HCT116 (cell line): ENCODE measurements around the gene TNFRSF6B. TPM values are rescaled to one million over a fixed set of nuclear protein-coding genes. Genes with fewer than 3 reads are reported as not detected.

ENCODE experiments used
- ATAC-seq: fragments of 200-7000 bp; cut with Tn5 transposase; 2 replicates; pipeline ENCODE4 v1.9.1; 2020; ENCODE audit warnings: mild to moderate bottlenecking, moderate library complexity
- BruUV-seq: library from RNA; stranded (reverse); fragments of 400-500 nt; replicated peaks from 2 replicates; lab custom pipeline; 2021; lab: Mats Ljungman, UMichigan
- CTCF ChIA-PET: fragments of 300-600 bp; sonication (Branson Sonifier 250); formaldehyde crosslinking; loops from one replicate; lab custom pipeline; 2021; ENCODE audit warnings: antibody characterized with exemption; lab: Charles Lee
- POLR2A ChIA-PET: fragments of 300-600, 350-600 bp; sonication (Branson Sonifier 250); formaldehyde crosslinking; loops from one replicate; lab custom pipeline; 2021; ENCODE audit warnings: antibody characterized with exemption; lab: Charles Lee
- RAD21 ChIA-PET, 2 experiments: fragments of 300-600 bp; sonication (Branson Sonifier 250); formaldehyde crosslinking; loops; one replicate each; lab custom pipeline; 2023; ENCODE audit warnings: low total read pairs in 2 of 2; ENCODE audit not compliant: uncharacterized antibody in 2 of 2, unreplicated experiment in 2 of 2, low non-redundant PET in 1 of 2; lab: Charles Lee
- DNase-seq: peaks from one replicate; pipeline ENCODE4 v3.0.0-alpha.2; 2010; ENCODE audit warnings: low read depth, low spot score
- H2AFZ ChIP-seq: fragments of 200-600 bp; shearing (Covaris generic), sonication (generic); 2 replicates; pipeline ENCODE4 v1.6.1; 2017; ENCODE audit warnings: low read depth, mixed run types, mixed read lengths, antibody characterized with exemption, low read length; ENCODE audit not compliant: poor library complexity, severe bottlenecking
- H3K27ac ChIP-seq: 2 replicates; pipeline ENCODE4 v1.5.1; 2012; ENCODE audit warnings: low read depth, low read length
- H3K27me3 ChIP-seq: fragments of 200-600 bp; sonication (generic); 2 replicates; pipeline ENCODE4 v1.6.1; 2016; ENCODE audit warnings: mixed run types, low read length, mixed read lengths; ENCODE audit not compliant: insufficient read depth
- H3K36me3 ChIP-seq, 2 experiments: fragments of 200-500 bp in 1 of 2; fragments of 200-600 bp in 1 of 2; sonication (Bioruptor generic) in 1 of 2; sonication (generic) in 1 of 2; 2 replicates each; pipeline versions ENCODE4 v1.5.1 to v1.6.1; 2014 to 2016; ENCODE audit warnings: low read length in 2 of 2, inconsistent platforms in 1 of 2, mixed read lengths in 1 of 2, mixed run types in 1 of 2; ENCODE audit not compliant: insufficient read depth in 2 of 2, control insufficient read depth in 1 of 2
- H3K4me1 ChIP-seq, 2 experiments: fragments of 200-600 bp in 1 of 2; sonication (generic) in 1 of 2; 2 replicates each; pipeline versions ENCODE4 v1.5.1 to v1.6.1; 2012 to 2017; ENCODE audit warnings: low read length in 2 of 2, inconsistent platforms in 1 of 2, mild to moderate bottlenecking in 1 of 2, mixed read lengths in 1 of 2, mixed run types in 1 of 2, moderate library complexity in 1 of 2; ENCODE audit not compliant: insufficient read depth in 2 of 2, control insufficient read depth in 1 of 2
- H3K4me2 ChIP-seq: fragments of 200-600 bp; sonication (generic); 2 replicates; pipeline ENCODE4 v1.6.1; 2017; ENCODE audit warnings: mixed run types, low read length, mixed read lengths
- H3K4me3 ChIP-seq, 2 experiments: fragments of 200-600 bp in 1 of 2; sonication (generic) in 1 of 2; replicated peaks in 1 of 2; 2 replicates each; pipeline ENCODE4 v1.5.1; 2011 to 2016; ENCODE audit warnings: low read length in 2 of 2, control low read depth in 1 of 2, low read depth in 1 of 2, mild to moderate bottlenecking in 1 of 2, mixed read lengths in 1 of 2, mixed run types in 1 of 2
- H3K79me2 ChIP-seq: fragments of 200-600 bp; sonication (generic); 2 replicates; pipeline ENCODE4 v1.6.1; 2017; ENCODE audit warnings: mild to moderate bottlenecking, mixed run types, low read length, moderate library complexity, mixed read lengths; ENCODE audit not compliant: insufficient read depth
- H3K9ac ChIP-seq: fragments of 200-600 bp; sonication (generic); 2 replicates; pipeline ENCODE4 v1.6.1; 2016; ENCODE audit warnings: low read length, mixed read lengths
- H3K9me2 ChIP-seq: fragments of 200-600 bp; sonication (generic), shearing (Covaris generic); 2 replicates; pipeline ENCODE4 v1.6.1; 2017; ENCODE audit warnings: mixed run types, mild to moderate bottlenecking, moderate library complexity; ENCODE audit not compliant: insufficient read depth
- H3K9me3 ChIP-seq, 2 experiments: fragments of 200-500 bp in 1 of 2; fragments of 200-600 bp in 1 of 2; sonication (Bioruptor generic) in 1 of 2; sonication (generic) in 1 of 2; 2 replicates each; pipeline ENCODE4 v1.6.1; 2014 to 2017; ENCODE audit warnings: low read length in 2 of 2, mixed read lengths in 2 of 2, inconsistent platforms in 1 of 2, low read depth in 1 of 2, mild to moderate bottlenecking in 1 of 2, mixed run types in 1 of 2, moderate library complexity in 1 of 2; ENCODE audit not compliant: control insufficient read depth in 1 of 2, insufficient read depth in 1 of 2
- H4K20me1 ChIP-seq: fragments of 200-600 bp; sonication (generic), shearing (Covaris generic); 2 replicates; pipeline ENCODE4 v1.6.1; 2017; ENCODE audit warnings: mixed run types, mild to moderate bottlenecking, moderate library complexity; ENCODE audit not compliant: insufficient read depth
- ATF3 ChIP-seq: IDR thresholded peaks from 2 replicates; pipeline ENCODE4 v1.6.1; 2012
- CEBPB ChIP-seq: IDR thresholded peaks from 2 replicates; pipeline ENCODE4 v1.6.1; 2012; ENCODE audit warnings: low read depth
- CTCF ChIP-seq, 3 experiments: fragments of 200-600 bp in 1 of 3; sonication (generic) in 1 of 3; IDR thresholded peaks in 2 of 3; conservative IDR thresholded peaks in 1 of 3; 2 replicates each; pipeline ENCODE4 v1.5.1; 2012 to 2017; ENCODE audit warnings: low read depth in 2 of 3, low read length in 2 of 3, antibody characterized with exemption in 1 of 3, borderline replicate concordance in 1 of 3, control low read depth in 1 of 3, mild to moderate bottlenecking in 1 of 3, mixed read lengths in 1 of 3, mixed run types in 1 of 3, moderate library complexity in 1 of 3; ENCODE audit not compliant: insufficient read depth in 1 of 3
- EGR1 ChIP-seq: IDR thresholded peaks from 2 replicates; pipeline ENCODE4 v1.6.1; 2012; ENCODE audit warnings: low read depth
- FOSL1 ChIP-seq: IDR thresholded peaks from 2 replicates; pipeline ENCODE4 v1.6.1; 2012; ENCODE audit warnings: low read depth
- JUND ChIP-seq: IDR thresholded peaks from 2 replicates; pipeline ENCODE4 v1.6.1; 2012
- MAX ChIP-seq: IDR thresholded peaks from 2 replicates; pipeline ENCODE4 v1.6.1; 2012
- POLR2AphosphoS5 ChIP-seq: IDR thresholded peaks from 2 replicates; pipeline ENCODE4 v1.6.1; 2011; ENCODE audit warnings: mild to moderate bottlenecking, low read depth, low read length, moderate library complexity
- SIN3A ChIP-seq: IDR thresholded peaks from 2 replicates; pipeline ENCODE4 v1.6.1; 2012; ENCODE audit warnings: low read depth
- SRF ChIP-seq: IDR thresholded peaks from 2 replicates; pipeline ENCODE4 v1.6.1; 2012; ENCODE audit warnings: low read depth
- TCF7L2 ChIP-seq: IDR thresholded peaks from 2 replicates; pipeline ENCODE4 v1.7.0; 2011; ENCODE audit warnings: borderline replicate concordance, inconsistent platforms; ENCODE audit not compliant: insufficient read depth, insufficient read length; ENCODE audit errors: extremely low read depth
- ZBTB33 ChIP-seq: IDR thresholded peaks from 2 replicates; pipeline ENCODE4 v1.6.1; 2011; ENCODE audit warnings: mild to moderate bottlenecking, low read length, moderate library complexity; ENCODE audit not compliant: insufficient replicate concordance; ENCODE audit errors: extremely low read depth
- ZFX ChIP-seq: fragments of 450-650 bp; IDR thresholded peaks from 2 replicates; pipeline ENCODE4 v1.6.1; 2017
- ZNF274 ChIP-seq: fragments of 200-500 bp; sonication (Bioruptor generic); IDR thresholded peaks from 2 replicates; pipeline ENCODE4 v1.6.1; 2014; ENCODE audit warnings: mild to moderate bottlenecking, low read depth, low read length, inconsistent platforms
- intact Hi-C: fragments of 100-400 bp; cut with micrococcal nuclease; formaldehyde crosslinking; loops from 2 replicates; pipeline ENCODE4 v1.10.0; 2022
- total RNA-seq: library from RNA; stranded (reverse); gene quantifications from one replicate; pipeline ENCODE4 v1.2.1, GENCODE V29; 2021; ENCODE audit not compliant: unreplicated experiment

TNFRSF6B gene
- total RNA-seq, 1 experiment from 2014 or later = 147 TPM

GRCh38 chr20:63747622-63748069, 51.2 kb downstream of the TNFRSF6B start:
- intact Hi-C loops = no loop called here
- no peaks in the 10 kb centered on the region for H3K4me1 ChIP-seq
- H3K79me2 ChIP-seq = no peaks in the 10 kb centered on the region; the same call in 1 of the 2 replicates
- CTCF ChIA-PET = no interaction called here
- no peaks in the 10 kb centered on the region for H3K9me3 ChIP-seq
- no peak for TF ChIP-seq JUND
- no peak for TF ChIP-seq ZNF274
- TF ChIP-seq SIN3A = no peak
- no peak for TF ChIP-seq SRF
- no peak for TF ChIP-seq ZFX
- no peak for TF ChIP-seq CTCF (IDR thresholded peaks at IDR 0.05 in 2 of 3, conservative IDR thresholded peaks at IDR 0.05 in 1 of 3; ENCODE audit: borderline replicate concordance in 1 of 3, insufficient read depth in 1 of 3, low read depth in 2 of 3, low read length in 2 of 3)
- no peak for TF ChIP-seq TCF7L2
- no peak for TF ChIP-seq FOSL1
- TF ChIP-seq EGR1 = no peak
- TF ChIP-seq POLR2AphosphoS5 = no peak
- TF ChIP-seq MAX = no peak
- no peak for TF ChIP-seq ATF3
- no peak for TF ChIP-seq ZBTB33
- TF ChIP-seq CEBPB = no peak
- no TSS peak for BruUV-seq
- POLR2A ChIA-PET = no interaction called here
- H3K4me2 ChIP-seq = no peak overlapping the region
- ATAC-seq (no peak), DNase-seq (no peak)
- no peaks in the 10 kb centered on the region for H3K9me2 ChIP-seq
- H3K9ac ChIP-seq = no peak overlapping the region
- peaks cover 0 to 10% of the 10 kb centered on the region in 2 experiments; a peak in 2 of 4 replicates for H3K36me3 ChIP-seq
- H3K27me3 ChIP-seq = no peaks in the 10 kb centered on the region
- no peak overlapping the region; the same call in 1 of the 2 replicates for H3K27ac ChIP-seq
- H4K20me1 ChIP-seq = no peaks in the 10 kb centered on the region
- H3K4me3 ChIP-seq = no peak overlapping the region
- no peak overlapping the region for H2AFZ ChIP-seq
- RAD21 ChIA-PET = no interaction called here

Other genes starting within 250 kb of the TNFRSF6B start
- gene KCNQ2, start 224.0 kb upstream of the TNFRSF6B start, total RNA-seq = 86.5 TPM
- gene EEF1A2, start 197.6 kb upstream of the TNFRSF6B start, total RNA-seq = 454 TPM
- 346 TPM for gene PPDPF, start 175.9 kb upstream of the TNFRSF6B start, total RNA-seq
- 6.7 TPM for gene PTK6, start 159.3 kb upstream of the TNFRSF6B start, total RNA-seq
- gene SRMS, start 148.9 kb upstream of the TNFRSF6B start, total RNA-seq = 3.2 TPM
- 5.5 TPM for gene FNDC11, start 142.5 kb upstream of the TNFRSF6B start, total RNA-seq
- 44.0 TPM for gene HELZ2, start 122.4 kb upstream of the TNFRSF6B start, total RNA-seq
- 13.9 TPM for gene GMEB2, start 69.6 kb upstream of the TNFRSF6B start, total RNA-seq
- 138 TPM for gene STMN3, start 43.2 kb upstream of the TNFRSF6B start, total RNA-seq
- gene RTEL1, start 38.3 kb upstream of the TNFRSF6B start, total RNA-seq = 58.0 TPM
- 53.7 TPM for gene ARFRP1, start 11.3 kb downstream of the TNFRSF6B start, total RNA-seq
- gene ZGPAT, start 11.4 kb downstream of the TNFRSF6B start, total RNA-seq = 30.6 TPM
- gene LIME1, start 40.0 kb downstream of the TNFRSF6B start, total RNA-seq = 27.4 TPM
- gene SLC2A4RG, start 43.1 kb downstream of the TNFRSF6B start, total RNA-seq = 121 TPM
- 10.7 TPM for gene ZBTB46, start 134.6 kb downstream of the TNFRSF6B start, total RNA-seq
- gene ABHD16B, start 164.8 kb downstream of the TNFRSF6B start, total RNA-seq = not detected
- 149 TPM for gene TPD52L2, start 168.6 kb downstream of the TNFRSF6B start, total RNA-seq
- 38.3 TPM for gene DNAJC5, start 198.5 kb downstream of the TNFRSF6B start, total RNA-seq